ENCODE data around the gene EFCC1. TPM values are rescaled to one million over a fixed set of nuclear protein-coding genes. Genes with fewer than 3 reads are reported as not detected.

EFCC1 gene
- polyA plus RNA-seq, 2 of the 4 experiments (the other 2 are of a cell fraction) = 0.04 TPM; not detected in 1

DNA sequence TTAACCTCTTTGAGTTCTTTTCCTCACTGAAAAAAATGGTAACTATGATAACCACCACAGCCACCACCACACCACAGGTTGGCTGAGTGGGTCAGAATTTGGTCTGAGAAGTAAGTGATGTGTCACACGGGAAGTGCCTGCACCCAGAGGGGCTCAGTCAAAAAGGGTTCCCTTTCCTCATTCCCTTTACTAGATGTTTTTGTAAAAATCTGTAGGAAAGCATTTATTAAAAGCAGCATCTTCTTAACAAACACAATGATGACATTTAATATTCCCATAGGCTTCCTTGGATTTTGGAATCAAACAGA lies 30.4 kb upstream of the EFCC1 start:
- Histone ChIP-seq H3K4me1 (no peaks in the 10 kb centered on the region), H3K4me3 (no peak overlapping the region), H3K9me3 (no peaks in the 10 kb centered on the region), H3K4me2 (no peak overlapping the region), H3K27ac (no peak overlapping the region)
- TF ChIP-seq HOXB13 (CRISPR knock-in tag; IDR thresholded peaks at IDR 0.05; ENCODE audit: low read depth) (no peak), CHD2 (IDR thresholded peaks at IDR 0.05; ENCODE audit: low read length, partially characterized antibody) (no peak), EHF (CRISPR knock-in tag; IDR thresholded peaks at IDR 0.05) (no peak), ZFP36 (IDR thresholded peaks at IDR 0.05; ENCODE audit: borderline replicate concordance, partially characterized antibody) (no peak), RCOR1 (IDR thresholded peaks at IDR 0.05; ENCODE audit: low read depth, low read length) (no peak), MAFK (IDR thresholded peaks at IDR 0.05; ENCODE audit: partially characterized antibody) (no peak), POLR2A (IDR thresholded peaks at IDR 0.05; ENCODE audit: low read length) (no peak)
- TF ChIP-seq, protein P1, sequence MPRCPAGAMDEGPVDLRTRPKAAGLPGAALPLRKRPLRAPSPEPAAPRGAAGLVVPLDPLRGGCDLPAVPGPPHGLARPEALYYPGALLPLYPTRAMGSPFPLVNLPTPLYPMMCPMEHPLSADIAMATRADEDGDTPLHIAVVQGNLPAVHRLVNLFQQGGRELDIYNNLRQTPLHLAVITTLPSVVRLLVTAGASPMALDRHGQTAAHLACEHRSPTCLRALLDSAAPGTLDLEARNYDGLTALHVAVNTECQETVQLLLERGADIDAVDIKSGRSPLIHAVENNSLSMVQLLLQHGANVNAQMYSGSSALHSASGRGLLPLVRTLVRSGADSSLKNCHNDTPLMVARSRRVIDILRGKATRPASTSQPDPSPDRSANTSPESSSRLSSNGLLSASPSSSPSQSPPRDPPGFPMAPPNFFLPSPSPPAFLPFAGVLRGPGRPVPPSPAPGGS (IDR thresholded peaks at IDR 0.05) = no peak
- TF ChIP-seq, protein P2, sequence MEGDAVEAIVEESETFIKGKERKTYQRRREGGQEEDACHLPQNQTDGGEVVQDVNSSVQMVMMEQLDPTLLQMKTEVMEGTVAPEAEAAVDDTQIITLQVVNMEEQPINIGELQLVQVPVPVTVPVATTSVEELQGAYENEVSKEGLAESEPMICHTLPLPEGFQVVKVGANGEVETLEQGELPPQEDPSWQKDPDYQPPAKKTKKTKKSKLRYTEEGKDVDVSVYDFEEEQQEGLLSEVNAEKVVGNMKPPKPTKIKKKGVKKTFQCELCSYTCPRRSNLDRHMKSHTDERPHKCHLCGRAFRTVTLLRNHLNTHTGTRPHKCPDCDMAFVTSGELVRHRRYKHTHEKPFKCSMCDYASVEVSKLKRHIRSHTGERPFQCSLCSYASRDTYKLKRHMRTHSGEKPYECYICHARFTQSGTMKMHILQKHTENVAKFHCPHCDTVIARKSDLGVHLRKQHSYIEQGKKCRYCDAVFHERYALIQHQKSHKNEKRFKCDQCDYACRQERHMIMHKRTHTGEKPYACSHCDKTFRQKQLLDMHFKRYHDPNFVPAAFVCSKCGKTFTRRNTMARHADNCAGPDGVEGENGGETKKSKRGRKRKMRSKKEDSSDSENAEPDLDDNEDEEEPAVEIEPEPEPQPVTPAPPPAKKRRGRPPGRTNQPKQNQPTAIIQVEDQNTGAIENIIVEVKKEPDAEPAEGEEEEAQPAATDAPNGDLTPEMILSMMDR (IDR thresholded peaks at IDR 0.05) = no peak
- ChIA-PET POLR2A (interaction anchor here (1.3 to 1.9 kb wide), 3 partner anchors 192 to 346 kb away, joined by 4 to 7 read pairs (median 6); partner anchors contain the start of gene COPG1), CTCF (interaction anchor here (0.6 to 3.3 kb wide), 59 partner anchors 8 to 1014 kb away, joined by 3 to 27 read pairs (median 5); partner anchors contain the start of genes CFAP92 and RAB43)
- DNase-seq (ENCODE audit: low read depth in 1 of 2, low spot score in 1 of 2) (no peak), ATAC-seq (no peak), FAIRE-seq (no peak)
- WGBS (ENCODE audit: missing lambda C conversion rate) = 65% methylated on average over 1 of the region's 1 CpG

DNA sequence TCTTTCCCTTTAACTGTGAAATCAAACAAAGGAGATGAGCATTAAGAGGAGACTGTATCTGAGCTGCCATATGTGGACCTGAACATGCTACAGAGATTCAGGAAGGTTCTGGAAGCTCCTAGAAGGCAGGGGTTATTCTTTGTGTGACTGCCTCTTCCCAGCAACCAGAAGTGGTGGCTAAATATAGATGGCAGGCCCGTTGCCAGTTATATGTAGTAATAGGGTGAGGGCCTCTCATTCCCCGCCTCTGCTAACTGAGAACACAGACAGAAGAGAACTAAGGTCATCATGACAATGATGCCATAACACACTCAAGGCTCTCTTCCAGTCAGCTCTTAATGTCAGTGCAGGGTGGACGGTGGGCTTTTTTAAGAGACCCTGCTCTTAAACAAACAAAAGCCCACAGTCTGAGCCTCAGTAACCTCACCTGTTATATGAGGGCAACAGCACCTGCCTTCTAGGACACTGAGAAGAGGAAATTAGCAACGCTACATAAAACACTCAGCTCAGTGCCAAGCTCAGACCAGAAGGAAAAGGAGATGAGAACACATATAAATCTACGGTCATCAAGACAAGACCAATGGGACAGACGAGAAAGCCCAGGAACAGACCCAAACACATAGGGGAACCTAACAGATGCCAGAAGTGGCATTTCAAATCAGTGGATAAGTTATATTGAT lies 29.5 kb upstream of the EFCC1 start:
- no peak for ATAC-seq
- DNase-seq (ENCODE audit: low read depth in 1 of 2, low spot score in 1 of 2) = no peak
- ChIA-PET CTCF (interaction anchor here (0.7 to 3.3 kb wide), 28 partner anchors 9 to 345 kb away, joined by 3 to 27 read pairs (median 7); partner anchors contain the start of genes CFAP92 and RAB43), POLR2A (interaction anchor here (1.9 kb wide), 1 partner anchor 191 kb away, joined by 7 read pairs; no protein-coding TSS in a partner anchor)
- H3K9me3 ChIP-seq = no peaks in the 10 kb centered on the region
- H3K4me3 ChIP-seq = no peak overlapping the region
- FAIRE-seq = no peak
- no peak for TF ChIP-seq POLR2AphosphoS2 (conservative IDR thresholded peaks at IDR 0.05; ENCODE audit: low read length)
- no peak for TF ChIP-seq CHD2 (IDR thresholded peaks at IDR 0.05; ENCODE audit: low read length, partially characterized antibody)
- TF ChIP-seq EHMT2 (IDR thresholded peaks at IDR 0.05; ENCODE audit: low read depth) = no peak
- TF ChIP-seq, protein P3, sequence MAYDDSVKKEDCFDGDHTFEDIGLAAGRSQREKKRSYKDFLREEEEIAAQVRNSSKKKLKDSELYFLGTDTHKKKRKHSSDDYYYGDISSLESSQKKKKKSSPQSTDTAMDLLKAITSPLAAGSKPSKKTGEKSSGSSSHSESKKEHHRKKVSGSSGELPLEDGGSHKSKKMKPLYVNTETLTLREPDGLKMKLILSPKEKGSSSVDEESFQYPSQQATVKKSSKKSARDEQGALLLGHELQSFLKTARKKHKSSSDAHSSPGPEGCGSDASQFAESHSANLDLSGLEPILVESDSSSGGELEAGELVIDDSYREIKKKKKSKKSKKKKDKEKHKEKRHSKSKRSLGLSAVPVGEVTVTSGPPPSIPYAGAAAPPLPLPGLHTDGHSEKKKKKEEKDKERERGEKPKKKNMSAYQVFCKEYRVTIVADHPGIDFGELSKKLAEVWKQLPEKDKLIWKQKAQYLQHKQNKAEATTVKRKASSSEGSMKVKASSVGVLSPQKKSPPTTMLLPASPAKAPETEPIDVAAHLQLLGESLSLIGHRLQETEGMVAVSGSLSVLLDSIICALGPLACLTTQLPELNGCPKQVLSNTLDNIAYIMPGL (CRISPR knock-in tag; IDR thresholded peaks at IDR 0.05; ENCODE audit: borderline replicate concordance) = no peak
- no peak for TF ChIP-seq NFE2L2 (conservative IDR thresholded peaks at IDR 0.05; ENCODE audit: low read length)
- TF ChIP-seq, protein P4, sequence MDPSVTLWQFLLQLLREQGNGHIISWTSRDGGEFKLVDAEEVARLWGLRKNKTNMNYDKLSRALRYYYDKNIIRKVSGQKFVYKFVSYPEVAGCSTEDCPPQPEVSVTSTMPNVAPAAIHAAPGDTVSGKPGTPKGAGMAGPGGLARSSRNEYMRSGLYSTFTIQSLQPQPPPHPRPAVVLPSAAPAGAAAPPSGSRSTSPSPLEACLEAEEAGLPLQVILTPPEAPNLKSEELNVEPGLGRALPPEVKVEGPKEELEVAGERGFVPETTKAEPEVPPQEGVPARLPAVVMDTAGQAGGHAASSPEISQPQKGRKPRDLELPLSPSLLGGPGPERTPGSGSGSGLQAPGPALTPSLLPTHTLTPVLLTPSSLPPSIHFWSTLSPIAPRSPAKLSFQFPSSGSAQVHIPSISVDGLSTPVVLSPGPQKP (IDR thresholded peaks at IDR 0.05; ENCODE audit: low read depth, low read length) = no peak
- WGBS (ENCODE audit: missing lambda C conversion rate) = 69% methylated on average over 6 of the region's 6 CpGs
- H3K4me1 ChIP-seq = no peaks in the 10 kb centered on the region
- no peak overlapping the region for H3K4me2 ChIP-seq
- no peak overlapping the region for H3K27ac ChIP-seq

DNA sequence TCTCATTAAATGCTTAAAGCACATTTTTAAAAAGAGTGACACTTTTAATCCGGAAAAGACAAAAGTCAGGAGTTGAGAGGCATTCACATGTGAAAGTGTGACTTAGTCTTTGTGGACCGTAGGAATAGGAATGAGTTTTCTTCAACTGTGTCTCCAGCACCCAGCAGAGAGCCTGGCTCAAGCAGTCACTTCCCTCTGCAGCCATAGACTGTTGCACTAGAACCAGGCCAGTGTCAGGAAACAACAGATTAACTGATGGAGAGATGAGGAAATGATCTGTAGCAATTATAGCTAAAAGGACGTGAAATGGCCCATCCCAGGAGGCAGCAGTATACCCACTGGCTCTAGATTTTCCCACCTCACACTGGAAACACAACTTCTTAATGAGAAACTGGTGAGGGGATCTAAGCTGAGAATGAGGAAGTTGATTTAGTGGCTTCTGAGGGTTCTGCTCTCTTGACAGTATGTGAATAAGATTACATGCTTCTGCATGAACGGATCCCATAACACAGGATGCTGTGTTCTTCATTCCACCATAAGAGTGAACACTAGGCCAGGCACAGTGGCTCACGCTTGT lies 27.0 kb upstream of the EFCC1 start:
- ChIA-PET POLR2A (no interaction called here), CTCF (interaction anchor here (0.9 kb wide), 1 partner anchor 272 kb away, joined by 4 read pairs; no protein-coding TSS in a partner anchor)
- TF ChIP-seq NR3C1 (IDR thresholded peaks at IDR 0.05) (no peak), EP300 (IDR thresholded peaks at IDR 0.05) (no peak), SMC3 (IDR thresholded peaks at IDR 0.05) (no peak), HOXB13 (CRISPR knock-in tag; IDR thresholded peaks at IDR 0.05; ENCODE audit: low read depth) (no peak), MAFK (IDR thresholded peaks at IDR 0.05; ENCODE audit: partially characterized antibody) (no peak), BHLHE40 (IDR thresholded peaks at IDR 0.05; ENCODE audit: low read depth, low read length) (no peak)
- TF ChIP-seq, protein P4 (IDR thresholded peaks at IDR 0.05; ENCODE audit: low read depth, low read length) = no peak
- TF ChIP-seq, protein P5, sequence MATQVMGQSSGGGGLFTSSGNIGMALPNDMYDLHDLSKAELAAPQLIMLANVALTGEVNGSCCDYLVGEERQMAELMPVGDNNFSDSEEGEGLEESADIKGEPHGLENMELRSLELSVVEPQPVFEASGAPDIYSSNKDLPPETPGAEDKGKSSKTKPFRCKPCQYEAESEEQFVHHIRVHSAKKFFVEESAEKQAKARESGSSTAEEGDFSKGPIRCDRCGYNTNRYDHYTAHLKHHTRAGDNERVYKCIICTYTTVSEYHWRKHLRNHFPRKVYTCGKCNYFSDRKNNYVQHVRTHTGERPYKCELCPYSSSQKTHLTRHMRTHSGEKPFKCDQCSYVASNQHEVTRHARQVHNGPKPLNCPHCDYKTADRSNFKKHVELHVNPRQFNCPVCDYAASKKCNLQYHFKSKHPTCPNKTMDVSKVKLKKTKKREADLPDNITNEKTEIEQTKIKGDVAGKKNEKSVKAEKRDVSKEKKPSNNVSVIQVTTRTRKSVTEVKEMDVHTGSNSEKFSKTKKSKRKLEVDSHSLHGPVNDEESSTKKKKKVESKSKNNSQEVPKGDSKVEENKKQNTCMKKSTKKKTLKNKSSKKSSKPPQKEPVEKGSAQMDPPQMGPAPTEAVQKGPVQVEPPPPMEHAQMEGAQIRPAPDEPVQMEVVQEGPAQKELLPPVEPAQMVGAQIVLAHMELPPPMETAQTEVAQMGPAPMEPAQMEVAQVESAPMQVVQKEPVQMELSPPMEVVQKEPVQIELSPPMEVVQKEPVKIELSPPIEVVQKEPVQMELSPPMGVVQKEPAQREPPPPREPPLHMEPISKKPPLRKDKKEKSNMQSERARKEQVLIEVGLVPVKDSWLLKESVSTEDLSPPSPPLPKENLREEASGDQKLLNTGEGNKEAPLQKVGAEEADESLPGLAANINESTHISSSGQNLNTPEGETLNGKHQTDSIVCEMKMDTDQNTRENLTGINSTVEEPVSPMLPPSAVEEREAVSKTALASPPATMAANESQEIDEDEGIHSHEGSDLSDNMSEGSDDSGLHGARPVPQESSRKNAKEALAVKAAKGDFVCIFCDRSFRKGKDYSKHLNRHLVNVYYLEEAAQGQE (IDR thresholded peaks at IDR 0.05) = no peak
- no peak overlapping the region for H3K27ac ChIP-seq
- FAIRE-seq = no peak
- no peak for ATAC-seq
- no peak overlapping the region for H3K4me2 ChIP-seq
- no peak for DNase-seq (ENCODE audit: low read depth in 1 of 2, low spot score in 1 of 2)
- no peak overlapping the region for H3K4me3 ChIP-seq
- no peaks in the 10 kb centered on the region for H3K4me1 ChIP-seq
- WGBS (ENCODE audit: missing lambda C conversion rate) = 72% methylated on average over 5 of the region's 5 CpGs
- H3K9me3 ChIP-seq = no peaks in the 10 kb centered on the region
